HEK293T (cell line): Measurements from ENCODE around the gene ZGPAT.

Experiments
- ARNT ChIP-seq: fragments of 450-650 bp; IDR thresholded peaks from 2 replicates; pipeline ENCODE4 v1.6.1; 2017; ENCODE audit warnings: mild to moderate bottlenecking
- FOXA1 ChIP-seq: fragments of 450-650 bp; IDR thresholded peaks from 2 replicates; pipeline ENCODE4 v1.6.1; 2016; ENCODE audit warnings: mild to moderate bottlenecking
- FOXM1 ChIP-seq: fragments of 450-650 bp; IDR thresholded peaks from 2 replicates; pipeline ENCODE4 v1.6.1; 2017; ENCODE audit warnings: mild to moderate bottlenecking, borderline replicate concordance
- HDGF ChIP-seq: fragments of 450-650 bp; IDR thresholded peaks from 2 replicates; pipeline ENCODE4 v1.6.1; 2017; ENCODE audit warnings: antibody characterized with exemption, borderline replicate concordance
- NFRKB ChIP-seq: fragments of 450-650 bp; IDR thresholded peaks from 2 replicates; pipeline ENCODE4 v1.6.1; 2016; ENCODE audit warnings: mild to moderate bottlenecking, moderate library complexity
- SP1 ChIP-seq: fragments of 450-650 bp; IDR thresholded peaks from 2 replicates; pipeline ENCODE4 v1.6.1; 2017
- TARDBP ChIP-seq: fragments of 450-650 bp; IDR thresholded peaks from 2 replicates; pipeline ENCODE4 v1.6.1; 2016
- ZNF384 ChIP-seq: fragments of 450-650 bp; IDR thresholded peaks from 2 replicates; pipeline ENCODE4 v1.6.1; 2016
- TF ChIP-seq, protein P1 (sequence below): fragments of 450-650 bp; IDR thresholded peaks from 2 replicates; pipeline ENCODE4 v1.6.1; 2016

DNA sequence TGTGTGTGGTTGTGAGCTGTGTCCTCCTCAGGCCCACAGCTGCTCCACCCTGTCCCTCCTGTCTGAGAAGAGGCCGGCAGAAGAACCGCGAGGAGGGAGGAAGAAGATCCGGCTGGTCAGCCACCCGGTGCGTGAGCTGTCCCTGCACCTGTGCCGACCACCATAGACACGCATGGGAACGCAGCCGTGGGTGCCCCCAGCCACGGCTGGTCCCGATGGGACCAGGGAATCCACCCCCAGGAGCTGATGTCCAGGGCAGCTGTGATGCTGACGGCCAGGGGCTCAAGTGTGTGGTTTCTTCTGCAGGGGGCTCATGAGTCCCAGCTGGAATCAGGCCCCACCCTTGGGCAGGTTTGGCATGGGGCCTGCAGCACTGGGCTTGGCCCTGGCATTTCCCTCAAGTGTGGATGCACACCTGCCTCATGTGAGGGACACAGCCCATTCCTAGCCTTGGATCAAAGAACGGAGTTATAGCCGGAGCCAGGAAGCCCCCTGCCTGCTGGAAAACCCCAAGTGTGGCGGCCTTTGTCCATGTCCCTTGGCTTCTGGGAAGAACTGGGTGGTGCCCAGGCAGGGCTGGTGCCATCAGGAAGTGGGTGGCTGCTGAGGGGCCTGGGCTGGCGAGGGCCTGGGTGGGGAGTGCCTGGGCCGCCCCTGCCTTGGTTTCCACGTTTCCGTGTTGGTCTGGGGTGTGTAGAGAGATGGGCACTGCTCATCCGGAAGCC is 16.0 kb upstream of the ZGPAT start:
- TF ChIP-seq FOXM1, result no peak
- TF ChIP-seq, protein P1, sequence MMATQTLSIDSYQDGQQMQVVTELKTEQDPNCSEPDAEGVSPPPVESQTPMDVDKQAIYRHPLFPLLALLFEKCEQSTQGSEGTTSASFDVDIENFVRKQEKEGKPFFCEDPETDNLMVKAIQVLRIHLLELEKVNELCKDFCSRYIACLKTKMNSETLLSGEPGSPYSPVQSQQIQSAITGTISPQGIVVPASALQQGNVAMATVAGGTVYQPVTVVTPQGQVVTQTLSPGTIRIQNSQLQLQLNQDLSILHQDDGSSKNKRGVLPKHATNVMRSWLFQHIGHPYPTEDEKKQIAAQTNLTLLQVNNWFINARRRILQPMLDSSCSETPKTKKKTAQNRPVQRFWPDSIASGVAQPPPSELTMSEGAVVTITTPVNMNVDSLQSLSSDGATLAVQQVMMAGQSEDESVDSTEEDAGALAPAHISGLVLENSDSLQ, result no peak
- no peak for TF ChIP-seq HDGF
- no peak for TF ChIP-seq SP1
- no peak for TF ChIP-seq ZNF384
- TF ChIP-seq TARDBP, result no peak
- TF ChIP-seq ARNT, result no peak
- TF ChIP-seq FOXA1, result no peak
- no peak for TF ChIP-seq NFRKB
